Cardiac fibroblast (primary cell): ENCODE measurements around the gene PRRC2B.
"Not testable (repeated sequence)": the region's sequence is repeated elsewhere in the genome, so short reads cannot be mapped to it uniquely, and the experiment has no call there.

ENCODE experiments used
- DNase-seq, 2 donors: peaks; one replicate each; pipeline versions ENCODE4 v3.0.0 to v3.0.0-alpha.2; 2010; ENCODE audit warnings: low read depth in 2 of 2
- H3K4me3 ChIP-seq, 2 donors: replicated peaks in 1 of 2; 1 replicate in 1 of 2; 2 replicates in 1 of 2; pipeline ENCODE4 v1.5.1; 2011; ENCODE audit warnings: low read depth in 2 of 2, low read length in 2 of 2, mild to moderate bottlenecking in 2 of 2, moderate library complexity in 1 of 2
- CTCF ChIP-seq: IDR thresholded peaks from one replicate; pipeline ENCODE4 v1.5.1; 2011; ENCODE audit warnings: low read depth, mild to moderate bottlenecking, low read length, inconsistent platforms

PRRC2B gene

GRCh38 chr9:131469356-131469755 lies 75.5 kb downstream of the PRRC2B start:
- DNase-seq: peak in 1 of 2 donors; percentile 39
- no peak overlapping the region for H3K4me3 ChIP-seq
- TF ChIP-seq CTCF: no peak

GRCh38 chr9:131469951-131470350 lies 76.1 kb downstream of the PRRC2B start:
- no peak for DNase-seq
- H3K4me3 ChIP-seq: no peak overlapping the region

GRCh38 chr9:131470581-131470991 lies 76.7 kb downstream of the PRRC2B start:
- no peak for DNase-seq
- no peak for TF ChIP-seq CTCF
- no peak overlapping the region for H3K4me3 ChIP-seq

More at GRCh38 chr9:131469951-131470350, 76.1 kb downstream of the PRRC2B start:
- TF ChIP-seq CTCF: no peak

GRCh38 chr9:131472085-131472484 lies 78.2 kb downstream of the PRRC2B start:
- DNase-seq, H3K4me3 ChIP-seq: not testable (repeated sequence)

- DNase-seq: no peak
- TF ChIP-seq CTCF: no peak
- H3K4me3 ChIP-seq: no peak overlapping the region
These were observed 79.5 kb downstream of the PRRC2B start for GRCh38 chr9:131473198-131473885.

GRCh38 chr9:131473891-131474290 lies 80.0 kb downstream of the PRRC2B start:
- H3K4me3 ChIP-seq: no peak overlapping the region
- no peak for TF ChIP-seq CTCF
- DNase-seq: no peak

GRCh38 chr9:131474711-131475110 lies 80.8 kb downstream of the PRRC2B start:
- DNase-seq: no peak
- no peak overlapping the region for H3K4me3 ChIP-seq
- TF ChIP-seq CTCF: no peak
